ENCODE data around the gene KRT73.

The KRT73 gene

GRCh38 chr12:52618866-52619265 is 507 bp upstream of the KRT73 start:
- TF ChIP-seq, protein P1, sequence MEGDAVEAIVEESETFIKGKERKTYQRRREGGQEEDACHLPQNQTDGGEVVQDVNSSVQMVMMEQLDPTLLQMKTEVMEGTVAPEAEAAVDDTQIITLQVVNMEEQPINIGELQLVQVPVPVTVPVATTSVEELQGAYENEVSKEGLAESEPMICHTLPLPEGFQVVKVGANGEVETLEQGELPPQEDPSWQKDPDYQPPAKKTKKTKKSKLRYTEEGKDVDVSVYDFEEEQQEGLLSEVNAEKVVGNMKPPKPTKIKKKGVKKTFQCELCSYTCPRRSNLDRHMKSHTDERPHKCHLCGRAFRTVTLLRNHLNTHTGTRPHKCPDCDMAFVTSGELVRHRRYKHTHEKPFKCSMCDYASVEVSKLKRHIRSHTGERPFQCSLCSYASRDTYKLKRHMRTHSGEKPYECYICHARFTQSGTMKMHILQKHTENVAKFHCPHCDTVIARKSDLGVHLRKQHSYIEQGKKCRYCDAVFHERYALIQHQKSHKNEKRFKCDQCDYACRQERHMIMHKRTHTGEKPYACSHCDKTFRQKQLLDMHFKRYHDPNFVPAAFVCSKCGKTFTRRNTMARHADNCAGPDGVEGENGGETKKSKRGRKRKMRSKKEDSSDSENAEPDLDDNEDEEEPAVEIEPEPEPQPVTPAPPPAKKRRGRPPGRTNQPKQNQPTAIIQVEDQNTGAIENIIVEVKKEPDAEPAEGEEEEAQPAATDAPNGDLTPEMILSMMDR (IDR thresholded peaks at IDR 0.05; ENCODE audit: low read depth, low read length), result no peak
- DNase-seq (ENCODE audit: extremely low read depth, low read depth), result no peak

- TF ChIP-seq, protein P1 (IDR thresholded peaks at IDR 0.05; ENCODE audit: low read depth, low read length), result no peak
- DNase-seq (ENCODE audit: extremely low read depth, low read depth), result no peak
Measured at GRCh38 chr12:52617403-52617785, 965 bp downstream of the KRT73 start.

DNA sequence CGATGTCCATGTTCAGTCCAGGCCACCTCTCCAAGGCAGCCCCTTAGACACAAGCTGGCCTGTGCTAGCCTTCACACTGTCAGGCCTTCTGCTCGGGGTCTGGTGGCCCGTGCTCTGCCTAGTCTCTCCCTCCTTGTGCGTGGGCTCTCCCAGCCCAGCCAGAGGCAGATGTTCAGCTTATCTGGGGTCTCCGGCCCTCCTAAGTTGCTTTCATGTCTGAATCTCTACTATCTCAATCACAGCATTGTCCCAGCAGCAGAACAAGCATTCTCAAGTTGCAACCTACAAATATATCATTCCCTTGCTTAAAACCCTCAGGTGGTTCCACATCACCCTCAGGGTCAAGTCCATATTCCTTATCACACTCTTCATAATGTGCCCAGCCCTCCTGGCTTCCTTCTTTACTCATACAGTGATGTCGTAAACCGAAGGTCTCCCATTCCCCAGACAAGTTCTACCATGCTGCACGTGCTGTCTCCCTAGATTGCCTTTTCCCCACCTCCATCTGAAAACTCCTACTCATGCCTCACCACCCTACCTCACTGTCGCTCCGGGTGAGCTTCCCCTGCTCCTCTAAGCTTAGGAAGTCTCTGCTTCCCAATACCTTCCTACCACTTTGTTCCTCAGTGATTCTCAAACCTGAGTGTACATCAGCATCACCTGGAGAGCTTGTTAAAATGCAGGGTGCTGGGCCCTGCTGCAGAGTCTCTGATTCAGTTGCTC is 1.5 kb downstream of the KRT73 start:
- TF ChIP-seq, protein P1 (IDR thresholded peaks at IDR 0.05; ENCODE audit: low read depth, low read length), result no peak
- no peak for DNase-seq (ENCODE audit: extremely low read depth, low read depth)

DNA sequence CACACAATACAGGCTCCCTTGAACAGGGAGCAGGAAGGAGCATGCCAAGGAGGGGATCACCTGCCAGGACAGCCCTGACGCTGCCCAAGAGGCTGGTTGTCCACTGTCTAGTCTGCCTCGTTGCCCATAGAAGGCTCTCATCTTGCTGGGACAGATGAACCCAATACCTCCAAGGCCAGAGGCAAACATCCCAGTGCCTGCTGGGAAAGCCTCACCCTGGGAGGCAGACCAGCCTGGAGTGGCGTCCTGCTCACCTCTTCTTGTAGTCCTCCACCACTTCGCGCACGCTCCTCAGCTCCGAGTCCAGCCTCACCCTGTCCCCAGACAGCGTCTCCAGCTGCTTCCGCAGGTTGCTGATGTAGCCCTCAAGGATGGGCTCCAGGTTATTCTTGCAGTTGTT is 2.4 kb downstream of the KRT73 start:
- no peak for DNase-seq (ENCODE audit: extremely low read depth, low read depth)
- TF ChIP-seq, protein P1 (IDR thresholded peaks at IDR 0.05; ENCODE audit: low read depth, low read length), result no peak

DNA sequence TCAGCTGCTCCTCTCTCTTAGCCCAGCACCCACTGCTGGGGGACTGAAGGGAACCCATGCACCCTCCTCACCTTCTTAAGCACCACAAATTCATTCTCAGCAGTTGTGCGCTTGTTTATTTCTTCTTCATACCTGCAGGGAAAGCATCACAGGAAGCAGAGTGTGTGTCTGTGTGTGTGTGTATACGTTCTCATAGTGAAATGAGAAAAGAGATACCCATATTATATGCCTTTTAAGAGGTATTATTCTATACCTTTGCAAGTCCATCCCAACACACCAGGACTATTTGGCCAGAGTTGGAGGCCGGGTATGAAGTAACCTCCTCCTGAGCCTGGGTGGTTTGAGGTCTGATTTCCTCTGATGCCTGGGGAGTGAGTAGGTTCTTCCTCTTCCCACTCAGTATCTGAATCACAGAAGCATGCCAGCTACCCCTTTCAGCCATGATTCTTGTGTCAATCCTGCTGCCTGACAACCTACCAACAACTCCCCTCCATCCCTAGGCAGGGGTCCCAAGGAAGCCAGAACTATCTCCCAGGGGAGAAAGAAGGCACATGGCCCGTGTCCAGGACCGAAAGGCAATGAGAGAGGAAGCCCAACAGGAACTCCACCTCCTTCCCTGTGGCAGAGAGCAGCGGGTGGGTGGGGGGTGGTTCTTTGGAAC is 3.0 kb downstream of the KRT73 start:
- DNase-seq (ENCODE audit: extremely low read depth, low read depth), result no peak
- TF ChIP-seq, protein P1 (IDR thresholded peaks at IDR 0.05; ENCODE audit: low read depth, low read length), result no peak

DNA sequence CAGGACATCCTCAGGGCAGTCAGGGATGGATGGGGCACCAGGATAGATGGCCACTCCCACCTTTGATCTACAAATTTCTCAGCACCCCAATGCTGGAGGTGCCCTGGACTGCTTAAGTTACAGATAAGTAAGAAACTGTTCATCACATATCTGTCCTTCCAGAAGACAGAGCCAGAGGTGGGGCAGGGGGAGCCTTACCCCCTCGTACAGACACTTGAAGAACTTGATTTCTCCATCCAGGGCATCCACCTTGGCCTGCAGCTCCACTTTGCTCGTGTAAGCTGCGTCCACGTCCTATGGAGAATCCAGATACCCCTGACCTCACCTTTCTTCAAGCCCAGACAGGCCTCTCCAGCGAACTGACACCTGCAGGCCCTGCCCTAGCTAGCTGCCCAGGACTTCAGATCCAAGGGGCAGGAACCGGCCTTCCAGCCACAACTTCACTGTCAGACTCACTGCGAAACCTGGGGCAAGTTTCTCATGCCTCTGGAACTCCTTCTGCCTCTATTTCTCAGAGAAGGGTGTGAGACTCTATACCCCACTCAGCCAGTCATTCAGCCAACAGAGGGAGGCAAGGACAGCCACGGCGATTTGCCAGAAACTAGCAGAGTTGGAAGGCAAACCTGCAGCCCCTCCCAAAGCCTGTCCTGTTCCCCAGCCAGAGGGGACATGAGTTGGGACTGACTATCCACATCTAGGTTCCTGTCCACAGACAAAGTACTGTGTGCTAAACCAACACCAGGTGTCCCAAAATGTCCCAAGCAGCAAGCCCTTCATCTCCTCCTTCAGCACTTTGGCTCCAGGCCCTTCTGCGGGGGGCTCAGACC is 3.8 kb downstream of the KRT73 start:
- TF ChIP-seq, protein P1 (IDR thresholded peaks at IDR 0.05; ENCODE audit: low read depth, low read length), result no peak
- DNase-seq (ENCODE audit: extremely low read depth, low read depth), result no peak
